GM23338 (cell line): ENCODE measurements around the gene CAPN8. TPM values are rescaled to one million over a fixed set of nuclear protein-coding genes. Genes with fewer than 3 reads are reported as not detected.

Experiments
- ATAC-seq: fragments of 200-7000 bp; cut with Tn5 transposase; 3 replicates; pipeline ENCODE4 v1.9.1; 2020
- DNase-seq: peaks from one replicate; pipeline ENCODE4 v3.0.0-alpha.2; 2015; ENCODE audit warnings: low spot score
- H2AFZ ChIP-seq: fragments of 200-600 bp; sonication (generic); 2 replicates; pipeline ENCODE4 v1.8.0; 2016; ENCODE audit warnings: antibody characterized with exemption, mild to moderate bottlenecking, moderate library complexity
- H3F3A ChIP-seq: fragments of 200-600 bp; sonication (generic); replicated peaks from 2 replicates; pipeline ENCODE4 v1.8.0; 2017; ENCODE audit warnings: antibody characterized with exemption, mixed run types, low read depth
- H3K27ac ChIP-seq: fragments of 200-600 bp; sonication (generic); 2 replicates; pipeline ENCODE4 v1.6.1; 2016; ENCODE audit warnings: low read depth
- H3K27me3 ChIP-seq: fragments of 200-600 bp; sonication (generic); 2 replicates; pipeline ENCODE4 v1.8.0; 2016; ENCODE audit warnings: mild to moderate bottlenecking, mixed run types, moderate library complexity; ENCODE audit not compliant: insufficient read depth
- H3K36me3 ChIP-seq: fragments of 200-600 bp; sonication (generic); 2 replicates; pipeline ENCODE4 v1.8.0; 2016; ENCODE audit warnings: mild to moderate bottlenecking; ENCODE audit not compliant: insufficient read depth
- H3K4me1 ChIP-seq: fragments of 200-600 bp; sonication (generic); 2 replicates; pipeline ENCODE4 v1.8.0; 2016; ENCODE audit warnings: mild to moderate bottlenecking, moderate library complexity; ENCODE audit not compliant: insufficient read depth
- H3K4me2 ChIP-seq: fragments of 200-600 bp; sonication (generic); 2 replicates; pipeline ENCODE4 v1.7.1; 2017; ENCODE audit warnings: mixed run types
- H3K4me3 ChIP-seq: fragments of 200-600 bp; sonication (generic); 2 replicates; pipeline ENCODE4 v1.6.1; 2016; ENCODE audit warnings: mixed run types
- H3K79me2 ChIP-seq: fragments of 200-600 bp; sonication (generic); replicated peaks from 2 replicates; pipeline ENCODE4 v1.8.0; 2017; ENCODE audit warnings: mild to moderate bottlenecking; ENCODE audit not compliant: insufficient read depth
- H3K9me2 ChIP-seq: fragments of 200-600 bp; sonication (generic); 2 replicates; pipeline ENCODE4 v1.8.0; 2017; ENCODE audit not compliant: insufficient read depth
- H4K20me1 ChIP-seq: fragments of 200-600 bp; sonication (generic); replicated peaks from 2 replicates; pipeline ENCODE4 v1.8.0; 2017; ENCODE audit warnings: mild to moderate bottlenecking; ENCODE audit not compliant: insufficient read depth
- H3K27ac Mint-ChIP-seq: 2 replicates; pipeline ENCODE4 v1.8.0; 2020; ENCODE audit warnings: inconsistent platforms, mild to moderate bottlenecking, moderate library complexity, mixed read lengths
- H3K27me3 Mint-ChIP-seq: 3 replicates; pipeline ENCODE4 v1.8.0; 2022; ENCODE audit warnings: low read depth, mild to moderate bottlenecking, moderate library complexity, mixed read lengths, inconsistent platforms; ENCODE audit not compliant: insufficient read depth, poor library complexity
- H3K36me3 Mint-ChIP-seq: 3 replicates; pipeline ENCODE4 v1.8.0; 2021; ENCODE audit warnings: low read depth, mild to moderate bottlenecking, inconsistent platforms, moderate library complexity, mixed read lengths
- H3K4me1 Mint-ChIP-seq: 3 replicates; pipeline ENCODE4 v1.8.0; 2020; ENCODE audit warnings: mild to moderate bottlenecking, inconsistent platforms, mixed read lengths
- H3K4me3 Mint-ChIP-seq: 3 replicates; pipeline ENCODE4 v1.8.0; 2021; ENCODE audit warnings: moderate library complexity, mild to moderate bottlenecking, inconsistent platforms, mixed read lengths
- H3K9me3 Mint-ChIP-seq: 3 replicates; pipeline ENCODE4 v1.8.0; 2020; ENCODE audit warnings: moderate library complexity, mild to moderate bottlenecking, inconsistent platforms, mixed read lengths
- CREB1 ChIP-seq: fragments of 250-450 bp; sonication (Bioruptor Pico); IDR thresholded peaks from 2 replicates; pipeline ENCODE4 v1.5.0; 2020; ENCODE audit warnings: low read depth, mild to moderate bottlenecking, moderate library complexity
- ETS1 ChIP-seq: IDR thresholded peaks from 2 replicates; pipeline ENCODE4 v1.6.1; 2016; ENCODE audit warnings: antibody characterized with exemption
- EZH2 ChIP-seq: fragments of 200-600 bp; sonication (generic); IDR thresholded peaks from one replicate; pipeline ENCODE4 v1.8.0; 2017; ENCODE audit warnings: antibody characterized with exemption, mild to moderate bottlenecking, low read depth; ENCODE audit not compliant: unreplicated experiment
- EZH2phosphoT487 ChIP-seq: fragments of 200-600 bp; sonication (generic); IDR thresholded peaks from one replicate; pipeline ENCODE4 v1.8.1; 2018; ENCODE audit warnings: antibody characterized with exemption; ENCODE audit not compliant: unreplicated experiment
- JUNB ChIP-seq: IDR thresholded peaks from one replicate; pipeline ENCODE4 v1.6.1; 2016; ENCODE audit warnings: antibody characterized with exemption; ENCODE audit not compliant: unreplicated experiment
- POLR2AphosphoS5 ChIP-seq: IDR thresholded peaks from 2 replicates; pipeline ENCODE4 v1.6.1; 2016; ENCODE audit warnings: antibody characterized with exemption, low read depth
- STAT1 ChIP-seq: IDR thresholded peaks from one replicate; pipeline ENCODE4 v1.6.1; 2016; ENCODE audit warnings: antibody characterized with exemption; ENCODE audit not compliant: unreplicated experiment
- ZNF114 ChIP-seq: fragments of 250-450 bp; sonication (Bioruptor Pico); IDR thresholded peaks from 2 replicates; pipeline ENCODE4 v1.5.0; 2020; ENCODE audit warnings: mild to moderate bottlenecking, moderate library complexity
- ZNF331 ChIP-seq: fragments of 250-450 bp; sonication (Bioruptor Pico); IDR thresholded peaks from 2 replicates; pipeline ENCODE4 v1.5.0; 2020; ENCODE audit warnings: low read depth, mild to moderate bottlenecking, moderate library complexity
- ZNF462 ChIP-seq: fragments of 250-450 bp; sonication (Bioruptor Pico); IDR thresholded peaks from 2 replicates; pipeline ENCODE4 v1.5.0; 2020; ENCODE audit warnings: mild to moderate bottlenecking, moderate library complexity
- polyA plus RNA-seq: library from polyadenylated mRNA; unstranded; fragments of >200 nt; fragmentation: Nextera tagmentation; extraction: Ambion mirVana; gene quantifications from 2 replicates; pipeline ENCODE4 v1.2.1, GENCODE V29; 2016
- total RNA-seq: library from RNA; depleted of rRNA; stranded (reverse); fragments of >200 nt; shearing (Covaris generic); gene quantifications from 2 replicates; pipeline ENCODE4 v1.2.3, GENCODE V29; 2014

CAPN8 gene
- total and polyA plus RNA-seq, 2 experiments from 2014 or later: not detected

DNA sequence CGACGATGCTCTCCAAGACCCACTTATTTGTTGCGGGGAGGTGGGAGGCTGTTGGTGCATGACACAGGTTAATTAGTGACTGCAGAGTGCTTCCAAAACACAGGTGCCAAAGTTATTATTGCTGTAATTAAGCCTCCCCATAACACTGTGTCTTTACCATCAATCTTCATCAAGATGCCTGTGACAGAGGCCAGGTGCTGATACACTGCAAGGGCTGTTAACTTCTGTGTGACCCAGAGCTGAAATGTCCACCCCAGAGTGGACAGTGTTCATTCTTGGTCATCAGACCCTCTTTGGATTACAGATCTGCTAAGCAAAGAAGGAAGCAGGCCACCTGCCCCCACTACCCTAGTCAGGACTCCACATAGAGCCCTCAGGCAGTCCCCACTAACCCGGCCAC, 55.5 kb downstream of the CAPN8 start (continued):
- no peak for TF ChIP-seq ZNF462
- no peak for TF ChIP-seq ZNF331 (CRISPR knock-in tag)
- TF ChIP-seq ETS1: no peak
- no peak for TF ChIP-seq STAT1
- TF ChIP-seq ZNF114 (CRISPR knock-in tag): no peak
- TF ChIP-seq POLR2AphosphoS5: no peak
- no peak for TF ChIP-seq EZH2
- TF ChIP-seq JUNB: no peak

GRCh38 chr1:223609066-223609465, 56.4 kb downstream of the CAPN8 start:
- ATAC-seq (no peak), DNase-seq (no peak)
- Histone ChIP-seq H3K4me1 (no peaks in the 10 kb centered on the region), H3K36me3 (no peaks in the 10 kb centered on the region; the same call in 1 of the 2 replicates), H3K79me2 (no peaks in the 10 kb centered on the region), H4K20me1 (no peaks in the 10 kb centered on the region), H3F3A (no peaks in the 10 kb centered on the region), H3K27me3 (no peaks in the 10 kb centered on the region), H3K27ac (no peak overlapping the region), H3K9me2 (no peaks in the 10 kb centered on the region; the same call in 1 of the 2 replicates), H2AFZ (no peak overlapping the region), H3K4me3 (no peak overlapping the region), H3K4me2 (no peak overlapping the region)
- H3K4me3 Mint-ChIP-seq: no peak overlapping the region
- no peaks in the 10 kb centered on the region for H3K27me3 Mint-ChIP-seq
- H3K4me1 Mint-ChIP-seq: no peaks in the 10 kb centered on the region
- H3K36me3 Mint-ChIP-seq: peaks cover 2% of the 10 kb centered on the region; the same call in 1 of the 3 replicates
- H3K9me3 Mint-ChIP-seq: peaks cover 13% of the 10 kb centered on the region
- H3K27ac Mint-ChIP-seq: no peak overlapping the region
- TF ChIP-seq CREB1 (CRISPR knock-in tag) (no peak), ZNF462 (no peak), ZNF331 (CRISPR knock-in tag) (no peak), POLR2AphosphoS5 (no peak), EZH2 (no peak), EZH2phosphoT487 (no peak)
